Adrenal gland (tissue), 12 donors: ENCODE results near the gene SPEM1. TPM values are rescaled to one million over a fixed set of nuclear protein-coding genes. Genes with fewer than 3 reads are reported as not detected.

Experiments used
- DNase-seq, 7 donors: peaks; one replicate each; pipeline ENCODE4 v3.0.0-alpha.2; 2019 to 2020
- H3K27ac ChIP-seq, 5 donors: fragments of 200-600 bp; sonication (generic) in 4 of 5; 1 replicate in 3 of 5; 2 replicates in 2 of 5; pipeline versions ENCODE4 v1.5.1 to v1.8.0; 2016 to 2020; ENCODE audit warnings: mild to moderate bottlenecking in 1 of 5
- H3K27me3 ChIP-seq: fragments of 200-600 bp; 2 replicates; pipeline ENCODE4 v1.8.0; 2021
- H3K36me3 ChIP-seq, 2 donors: fragments of 200-600 bp; replicated peaks in 1 of 2; 1 replicate in 1 of 2; 2 replicates in 1 of 2; pipeline versions ENCODE4 v1.5.1 to v1.8.0; 2018 to 2022
- H3K4me1 ChIP-seq, 2 donors: fragments of 200-600 bp; replicated peaks in 1 of 2; 1 replicate in 1 of 2; 2 replicates in 1 of 2; pipeline versions ENCODE4 v1.5.1 to v1.8.0; 2018 to 2021
- H3K4me3 ChIP-seq, 4 donors: fragments of 200-600 bp; sonication (generic) in 3 of 4; one replicate each; pipeline ENCODE4 v1.5.1; 2016 to 2018
- H3K9me3 ChIP-seq, 3 donors: fragments of 200-600 bp; sonication (generic) in 1 of 3; replicated peaks in 1 of 3; 1 replicate in 2 of 3; 2 replicates in 1 of 3; pipeline versions ENCODE4 v1.5.1 to v1.8.0; 2016 to 2021
- POLR2A ChIP-seq, 2 donors: fragments of 450-650 bp; IDR thresholded peaks; one replicate each; pipeline ENCODE4 v1.6.1; 2017; ENCODE audit warnings: antibody characterized with exemption in 2 of 2, mild to moderate bottlenecking in 2 of 2, moderate library complexity in 1 of 2
- WGBS, 4 donors: extraction: QIAGEN DNeasy Blood & Tissue Kit in 2 of 4; methylation state at CpG; one replicate each; pipeline versions ENCODE4 v1.1.5 to v1.1.7; 2013 to 2017; 5-methylcytosine and 5-hydroxymethylcytosine counted together
- intact Hi-C, 2 donors: fragments of 100-400 bp; cut with DNase I; formaldehyde crosslinking; loops; one replicate each; pipeline versions ENCODE4 v1.14.1 to v1.15.0; 2022 to 2023
- polyA plus RNA-seq, 3 donors: library from polyadenylated mRNA; stranded (reverse); fragments of 200-250 nt in 2 of 3; fragments of 350-450 nt in 1 of 3; fragmentation: Illumina TruSeq in 1 of 3; extraction: RNeasy Lipid Tissue Mini Kit (QIAGEN cat#74804) in 1 of 3; gene quantifications; one replicate each; pipeline ENCODE4 v1.2.3, GENCODE V29; 2013 to 2014
- total RNA-seq, 9 donors: library from RNA; depleted of rRNA in 4 of 9; stranded (reverse); fragments of >200 nt in 4 of 9; fragments of 120-200 nt in 1 of 9; fragmentation: NEBNext Ultra II Directional in 1 of 9; extraction: Animal tissue kit (Norgen Biotek cat#: 25700) in 1 of 9; gene quantifications; one replicate each; pipeline versions ENCODE4 v1.1.0 to v1.2.4, GENCODE V29; 2013 to 2023
- TF ChIP-seq, protein P1 (sequence below), 6 experiments: fragments of 450-650 bp in 4 of 6; fragments of 200-600 bp in 2 of 6; sonication (generic) in 1 of 6; IDR thresholded peaks; 1 replicate in 5 of 6; 2 replicates in 1 of 6; pipeline versions ENCODE4 v1.5.1 to v1.8.0; 2016 to 2021; ENCODE audit warnings: antibody characterized with exemption in 6 of 6, mild to moderate bottlenecking in 2 of 6, moderate library complexity in 1 of 6
- donor health status: healthy with polysubstance abuse.
- donor health status: Bipolar disorder and iron deficiency.
- donor health status: DM: yes; HTN: yes; CAD: no.
- donor health status: DM: no; HTN: no; CAD: no.
- donor health status: DM: no; HTN: no; CAD: no.
- donor health status: DM: yes; HTN: yes; CAD: no.

The SPEM1 gene
- total and polyA plus RNA-seq, 12 donors: not detected

- intact Hi-C loops: no loop called here
- Histone ChIP-seq H3K9me3 (no peaks in the 10 kb centered on the region), H3K4me3 (peak overlapping the region in 3 of 4 donors; percentile 11 to 88 (median 29)), H3K27ac (peak overlapping the region in 3 of 5 donors; percentile 86 to 93 (median 89)), H3K27me3 (no peaks in the 10 kb centered on the region), H3K4me1 (peaks cover 7 to 15% of the 10 kb centered on the region in 2 donors), H3K36me3 (no peaks in the 10 kb centered on the region)
- no peak for TF ChIP-seq POLR2A (IDR thresholded peaks at IDR 0.05)
- TF ChIP-seq, protein P1, sequence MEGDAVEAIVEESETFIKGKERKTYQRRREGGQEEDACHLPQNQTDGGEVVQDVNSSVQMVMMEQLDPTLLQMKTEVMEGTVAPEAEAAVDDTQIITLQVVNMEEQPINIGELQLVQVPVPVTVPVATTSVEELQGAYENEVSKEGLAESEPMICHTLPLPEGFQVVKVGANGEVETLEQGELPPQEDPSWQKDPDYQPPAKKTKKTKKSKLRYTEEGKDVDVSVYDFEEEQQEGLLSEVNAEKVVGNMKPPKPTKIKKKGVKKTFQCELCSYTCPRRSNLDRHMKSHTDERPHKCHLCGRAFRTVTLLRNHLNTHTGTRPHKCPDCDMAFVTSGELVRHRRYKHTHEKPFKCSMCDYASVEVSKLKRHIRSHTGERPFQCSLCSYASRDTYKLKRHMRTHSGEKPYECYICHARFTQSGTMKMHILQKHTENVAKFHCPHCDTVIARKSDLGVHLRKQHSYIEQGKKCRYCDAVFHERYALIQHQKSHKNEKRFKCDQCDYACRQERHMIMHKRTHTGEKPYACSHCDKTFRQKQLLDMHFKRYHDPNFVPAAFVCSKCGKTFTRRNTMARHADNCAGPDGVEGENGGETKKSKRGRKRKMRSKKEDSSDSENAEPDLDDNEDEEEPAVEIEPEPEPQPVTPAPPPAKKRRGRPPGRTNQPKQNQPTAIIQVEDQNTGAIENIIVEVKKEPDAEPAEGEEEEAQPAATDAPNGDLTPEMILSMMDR (IDR thresholded peaks at IDR 0.05): no peak
- DNase-seq: peak in 1 of 7 donors; percentile 31
- WGBS, 4 donors: 17 to 36% (median 18%) methylated on average over 9 to 38 of the region's 38 CpGs
Measured at GRCh38 chr17:7405350-7406234, 14.5 kb upstream of the SPEM1 start.

- H3K27ac ChIP-seq: peak overlapping the region in 1 of 5 donors; percentile 89
- no peak overlapping the region for H3K4me3 ChIP-seq
- H3K27me3 ChIP-seq: no peaks in the 10 kb centered on the region
- no peaks in the 10 kb centered on the region for H3K9me3 ChIP-seq
- intact Hi-C loops: no loop called here
- no peak for TF ChIP-seq POLR2A (IDR thresholded peaks at IDR 0.05)
- TF ChIP-seq, protein P1 (IDR thresholded peaks at IDR 0.05): no peak
- 68 to 83% (median 73%) methylated on average over 9 to 12 of the region's 12 CpGs for WGBS, 4 donors
- no peaks in the 10 kb centered on the region for H3K36me3 ChIP-seq
- H3K4me1 ChIP-seq: peaks cover 7 to 15% of the 10 kb centered on the region in 2 donors
- no peak for DNase-seq
Measured at GRCh38 chr17:7406235-7406825, 13.8 kb upstream of the SPEM1 start.

GRCh38 chr17:7407082-7407481 is 13.0 kb upstream of the SPEM1 start:
- DNase-seq: no peak
- no peak overlapping the region for H3K4me3 ChIP-seq
- H3K9me3 ChIP-seq: no peaks in the 10 kb centered on the region
- WGBS, 4 donors: 87 to 94% (median 92%) methylated on average over 13 of the region's 13 CpGs
- intact Hi-C loops: no loop called here
- H3K27me3 ChIP-seq: no peaks in the 10 kb centered on the region
- TF ChIP-seq POLR2A (IDR thresholded peaks at IDR 0.05): no peak
- TF ChIP-seq, protein P1 (IDR thresholded peaks at IDR 0.05): no peak
- no peak overlapping the region for H3K27ac ChIP-seq
- H3K4me1 ChIP-seq: peaks cover 7 to 15% of the 10 kb centered on the region in 2 donors
- H3K36me3 ChIP-seq: no peaks in the 10 kb centered on the region

DNA sequence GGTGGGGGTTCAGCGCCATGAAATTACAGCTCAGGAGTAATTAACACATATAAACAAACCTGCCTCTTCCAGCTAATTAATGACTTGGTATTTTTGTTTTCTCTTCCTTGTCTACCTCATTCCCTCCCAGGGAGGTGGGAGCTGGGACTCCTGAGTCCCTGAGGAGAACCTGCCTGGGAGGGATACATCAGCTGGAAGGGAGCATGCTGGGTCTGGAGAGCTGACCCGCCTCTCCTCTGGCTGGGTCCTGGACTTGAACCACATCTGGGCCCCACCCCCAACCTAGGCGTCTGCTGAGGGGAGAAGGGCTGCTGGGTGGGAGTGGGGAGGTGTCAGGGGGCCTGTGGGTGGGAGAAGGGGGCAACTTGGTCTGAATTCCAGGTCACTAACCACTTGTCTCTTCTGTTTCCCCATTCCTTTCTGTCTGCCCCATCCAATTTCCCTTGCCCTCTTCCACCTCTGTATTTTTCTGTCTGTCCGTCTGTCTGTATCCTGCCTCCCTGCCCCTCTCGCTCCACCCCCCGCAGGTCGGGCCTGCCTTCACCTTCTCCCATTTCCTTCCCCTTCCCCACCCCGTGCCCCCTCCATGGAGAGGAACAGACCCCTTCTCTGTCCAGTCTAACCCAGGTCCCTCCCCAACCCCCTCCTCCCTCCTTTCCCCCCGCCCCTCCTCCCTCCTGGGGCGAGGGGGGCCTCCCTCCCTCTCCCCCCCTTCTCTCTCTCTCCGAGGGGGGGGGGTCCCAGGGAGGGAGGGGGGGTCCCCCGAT is 12.5 kb upstream of the SPEM1 start, which contains the start of gene NLGN2:
NLGN2 (plus strand) TSS at position 361 of the 767 bp plus-strand sequence. CDS start 411 bp downstream, outside the sequence.
- no peak for DNase-seq
- H3K9me3 ChIP-seq: no peaks in the 10 kb centered on the region
- no peak within 1 kb of the TSS for H3K4me3 ChIP-seq
- no peak within 1 kb of the TSS for H3K27ac ChIP-seq
- H3K27me3 ChIP-seq: no peaks in the 10 kb centered on the region
- intact Hi-C loops: no loop called here
- peaks cover 7 to 13% of the 10 kb centered on the region in 2 donors for H3K4me1 ChIP-seq
- no peak for TF ChIP-seq POLR2A (IDR thresholded peaks at IDR 0.05)
- TF ChIP-seq, protein P1 (IDR thresholded peaks at IDR 0.05): no peak
- 54 to 70% (median 68%) methylated on average over 8 to 12 of the region's 12 CpGs for WGBS, 4 donors
- H3K36me3 ChIP-seq: no peaks in the 10 kb centered on the region
